IPS-NIHi11 (cell line): ENCODE data around the gene WLS.

ENCODE experiments used
- DNase-seq: peaks from one replicate; pipeline ENCODE4 v3.0.0; 2012; ENCODE audit warnings: mixed read lengths, low spot score

The WLS gene

GRCh38 chr1:68085752-68086151 is 146.6 kb downstream of the WLS start:
- DNase-seq, result no peak

- no peak for DNase-seq
Observed at GRCh38 chr1:68083686-68084085, 148.6 kb downstream of the WLS start.

GRCh38 chr1:68081775-68082283 is 150.5 kb downstream of the WLS start:
- DNase-seq, result no peak

GRCh38 chr1:68078647-68079046 is 153.7 kb downstream of the WLS start:
- DNase-seq, result no peak
